HG02943 (cell line): ENCODE data around the gene LNP1.
"Not testable (repeated sequence)": the region's sequence is repeated elsewhere in the genome, so short reads cannot be mapped to it uniquely, and the experiment has no call there.

Experiments used
- ATAC-seq: cut with Tn5 transposase; IDR thresholded peaks from one replicate; pipeline ENCODE4 v1.9.1; 2021; ENCODE audit warnings: mild to moderate bottlenecking, low read depth, moderate library complexity; ENCODE audit not compliant: unreplicated experiment

The LNP1 gene, protein sequence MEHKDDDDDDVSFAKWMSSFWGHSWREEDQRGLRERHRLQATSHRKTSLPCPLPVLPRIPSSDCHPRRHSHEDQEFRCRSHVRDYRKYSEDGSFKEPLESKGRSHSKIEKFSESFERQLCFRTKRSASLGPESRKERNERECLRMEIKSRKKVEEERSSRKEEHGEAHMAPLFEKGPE

DNA sequence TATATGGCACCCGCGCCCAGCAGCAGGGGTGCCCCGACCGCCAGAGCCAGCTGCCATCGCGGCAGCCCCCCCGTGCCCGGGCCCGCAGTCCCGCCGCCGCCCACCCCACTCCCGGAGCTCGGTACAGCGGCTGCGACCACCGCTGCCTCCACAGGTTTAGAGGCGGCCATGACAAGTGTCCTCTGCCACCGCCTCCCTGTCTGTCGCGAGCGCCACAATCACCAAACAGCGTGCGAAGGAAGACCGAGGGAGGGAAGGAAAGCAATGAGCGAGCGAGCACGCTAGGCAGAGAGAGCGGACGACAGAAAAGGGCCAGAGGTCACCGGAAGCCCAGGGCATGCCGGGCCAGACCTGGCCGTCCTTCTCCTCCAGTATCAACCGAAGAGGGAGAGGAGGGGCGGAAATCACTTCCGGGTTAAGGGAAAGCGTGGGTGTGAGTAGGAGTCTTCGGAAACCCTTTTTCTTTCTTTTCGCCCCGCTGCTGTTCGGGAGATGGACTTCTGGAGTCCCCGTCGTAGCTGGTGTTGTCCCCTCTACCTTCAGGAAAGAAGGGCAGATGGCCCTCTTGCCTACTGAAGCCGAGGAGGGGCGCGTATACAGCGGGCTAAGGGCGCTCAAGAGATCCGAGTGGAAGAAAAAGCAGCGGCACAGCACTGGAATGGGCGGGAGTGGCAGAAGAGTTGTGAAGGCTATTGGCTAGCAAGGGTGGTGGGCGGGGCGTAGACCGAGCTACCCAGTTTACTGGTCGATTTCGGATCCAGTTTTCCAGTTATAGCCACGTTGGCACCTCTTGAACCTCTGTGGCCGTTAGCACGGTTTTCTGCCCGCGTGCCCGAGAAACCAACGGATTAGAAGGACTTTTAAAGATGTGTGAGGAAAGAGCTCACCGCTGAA is at the start of gene LNP1, which contains the start of gene TOMM70:
LNP1 (plus strand) TSS at position 760 of the 894 bp plus-strand sequence. CDS start 28,191 bp downstream, outside the sequence.
TOMM70 (minus strand) TSS at position 310 of the 894 bp plus-strand sequence; CDS start at position 170, 140 bp downstream.
- ATAC-seq, result peak; percentile 94

DNA sequence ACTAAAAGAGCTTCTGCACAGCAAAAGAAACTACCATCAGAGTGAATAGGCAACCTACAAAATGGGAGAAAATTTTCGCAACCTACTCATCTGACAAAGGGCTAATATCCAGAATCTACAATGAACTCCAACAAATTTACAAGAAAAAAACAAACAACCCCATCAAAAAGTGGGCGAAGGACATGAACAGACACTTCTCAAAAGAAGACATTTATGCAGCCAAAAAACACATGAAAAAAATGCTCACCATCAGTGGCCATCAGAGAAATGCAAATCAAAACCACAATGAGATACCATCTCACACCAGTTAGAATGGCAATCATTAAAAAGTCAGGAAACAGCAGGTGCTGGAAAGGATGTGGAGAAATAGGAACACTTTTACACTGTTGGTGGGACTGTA is 49.6 kb upstream of the LNP1 start:
- not testable (repeated sequence) for ATAC-seq

DNA sequence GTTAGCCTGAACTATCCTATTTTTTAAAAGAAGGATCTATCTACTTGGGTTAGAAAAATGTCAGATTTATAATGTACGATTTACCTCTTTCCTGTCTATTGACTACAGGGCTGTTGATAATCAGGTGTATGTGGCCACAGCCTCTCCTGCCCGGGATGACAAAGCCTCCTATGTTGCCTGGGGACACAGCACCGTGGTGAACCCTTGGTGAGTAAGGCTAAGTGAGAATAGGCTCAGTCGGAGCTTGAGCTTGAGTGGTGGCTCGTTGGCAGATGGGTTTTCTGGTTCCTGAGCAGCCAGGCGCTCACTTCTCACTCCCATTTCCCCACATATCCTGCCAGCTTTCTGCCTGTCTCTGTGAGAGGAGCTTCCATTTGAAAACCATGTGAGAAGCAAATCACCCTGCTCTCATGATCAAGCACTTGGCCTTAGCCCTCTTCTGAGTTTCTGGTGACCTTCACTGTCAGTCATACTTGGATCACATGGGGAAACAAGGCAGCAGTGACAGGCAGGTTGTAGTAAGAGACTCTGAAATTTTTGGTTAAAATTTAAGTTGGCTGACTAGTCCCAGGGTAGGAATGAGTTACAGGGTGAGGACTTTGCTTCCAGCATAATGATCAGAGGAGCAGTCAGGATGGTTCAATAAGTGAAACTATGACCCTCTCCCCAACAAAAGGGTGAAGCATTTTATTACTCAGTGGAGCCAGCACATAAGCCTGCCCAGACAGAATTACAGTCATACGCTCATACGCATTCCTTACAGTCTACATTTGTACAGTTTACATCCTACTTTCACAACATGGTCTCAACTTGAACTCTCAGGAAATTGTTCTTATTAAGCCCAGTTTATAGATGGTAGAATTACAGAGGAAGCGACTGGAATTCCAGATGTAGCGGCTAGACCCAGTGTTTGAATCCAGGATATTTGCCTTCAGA is 48.8 kb upstream of the LNP1 start:
- ATAC-seq, result no peak

DNA sequence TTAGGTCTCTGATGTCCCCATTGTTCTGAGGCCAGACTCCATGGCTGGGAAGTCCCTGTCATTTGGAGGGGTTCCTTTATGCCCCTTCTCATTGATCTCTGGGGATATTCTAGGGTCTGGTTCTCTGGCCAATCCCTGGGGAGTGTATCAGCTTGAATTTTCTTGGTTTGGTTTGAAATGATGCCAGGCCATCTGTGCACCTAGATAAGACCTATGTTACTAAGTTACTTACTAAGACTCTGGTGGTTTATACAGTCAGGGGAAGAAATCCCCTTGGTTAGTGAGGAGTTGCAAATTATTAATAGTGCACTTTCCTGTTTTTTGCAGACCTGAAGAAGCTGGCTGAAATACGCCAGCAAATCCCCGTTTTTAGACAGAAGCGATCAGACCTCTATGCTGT is 46.5 kb upstream of the LNP1 start:
- ATAC-seq, result no peak

DNA sequence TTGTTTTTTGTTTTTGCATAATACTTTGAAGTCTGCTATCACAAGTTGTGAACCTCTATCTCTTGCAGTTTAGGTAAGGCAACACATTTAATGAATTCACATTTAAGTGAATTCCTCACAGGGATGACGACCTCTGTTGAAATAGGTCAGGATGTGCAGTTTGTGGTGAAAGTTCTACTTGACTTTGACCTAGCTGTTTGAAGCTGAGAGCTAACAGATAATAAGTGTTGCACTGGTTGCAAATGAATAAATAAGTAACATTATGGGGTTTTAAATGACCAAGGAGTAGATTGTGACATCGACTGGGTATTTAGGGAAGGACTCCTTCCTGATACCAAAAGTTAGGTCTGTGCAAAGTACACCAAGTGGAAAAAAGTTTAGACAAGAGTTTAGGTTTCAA is 42.9 kb upstream of the LNP1 start:
- no peak for ATAC-seq

DNA sequence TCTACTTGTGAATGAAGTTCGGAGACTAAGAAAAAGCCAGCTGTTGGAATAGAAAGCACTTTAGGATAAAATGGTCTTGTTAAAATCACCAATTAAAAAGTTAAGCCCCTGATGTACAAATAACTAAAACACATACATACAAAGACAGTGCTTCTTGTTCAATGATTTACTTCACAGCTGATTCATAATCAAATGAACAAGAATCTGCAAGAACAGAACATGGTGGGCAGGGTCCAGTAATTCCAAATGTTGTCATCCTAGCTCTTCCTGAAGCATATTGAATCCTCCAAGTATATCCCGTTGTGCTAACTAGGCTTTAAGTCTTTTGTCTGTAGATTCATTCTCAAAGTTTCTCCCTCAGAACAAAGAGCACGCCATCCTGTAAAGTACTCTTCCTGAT is 42.3 kb upstream of the LNP1 start:
- no peak for ATAC-seq

DNA sequence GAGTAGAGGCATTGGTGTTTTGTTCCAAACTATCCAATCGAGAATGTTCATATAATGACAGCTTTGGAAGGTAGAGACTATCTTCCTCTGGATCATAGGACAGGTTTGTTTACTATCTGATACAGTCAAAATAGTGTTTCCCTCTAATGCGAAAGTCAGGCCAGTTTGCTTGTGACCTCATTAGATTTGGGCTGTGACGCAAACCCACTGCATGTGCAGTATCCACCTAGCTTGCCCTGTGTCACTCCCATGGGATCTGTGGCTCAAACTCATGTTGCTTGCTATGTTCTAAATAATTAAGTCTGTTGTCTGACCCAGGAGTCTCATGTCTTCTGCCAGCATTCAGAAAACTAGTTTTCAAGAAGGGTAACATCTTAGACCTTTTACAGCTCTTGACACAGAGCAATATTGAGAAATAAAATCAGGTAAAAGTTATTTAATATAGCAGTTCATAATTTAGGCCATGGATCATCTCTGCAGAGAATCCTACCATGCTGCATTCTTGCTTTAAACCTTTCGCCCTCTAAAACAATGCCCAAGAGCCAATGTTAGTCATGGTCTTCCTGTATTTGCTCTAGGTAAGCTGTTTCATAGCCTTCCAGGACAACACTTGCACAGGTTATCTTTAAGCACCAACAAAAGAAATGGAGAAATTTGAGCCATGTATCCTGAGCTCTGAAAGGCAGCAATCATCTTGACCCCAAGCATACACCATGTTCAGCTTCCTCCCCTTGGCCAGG is 40.4 kb upstream of the LNP1 start:
- ATAC-seq, result no peak

DNA sequence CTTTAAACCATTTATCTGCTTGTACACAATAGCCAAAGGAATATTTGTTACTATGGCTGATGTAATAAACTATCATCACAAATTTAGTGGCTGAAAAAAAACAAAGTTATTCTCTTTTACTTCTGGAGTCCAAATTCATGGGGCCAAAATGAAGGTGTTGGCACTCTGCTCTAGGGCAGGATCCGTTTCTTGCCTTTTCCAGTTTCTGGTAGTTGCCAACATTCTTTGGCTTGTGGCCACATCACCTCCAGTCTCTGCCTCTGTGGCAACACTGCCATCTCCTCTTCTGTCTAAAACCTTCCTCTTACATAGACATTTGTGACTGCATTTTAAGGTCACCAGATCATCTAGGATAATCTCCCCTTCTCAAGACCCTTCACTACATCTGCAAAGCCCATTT is 39.4 kb upstream of the LNP1 start:
- ATAC-seq, result no peak

DNA sequence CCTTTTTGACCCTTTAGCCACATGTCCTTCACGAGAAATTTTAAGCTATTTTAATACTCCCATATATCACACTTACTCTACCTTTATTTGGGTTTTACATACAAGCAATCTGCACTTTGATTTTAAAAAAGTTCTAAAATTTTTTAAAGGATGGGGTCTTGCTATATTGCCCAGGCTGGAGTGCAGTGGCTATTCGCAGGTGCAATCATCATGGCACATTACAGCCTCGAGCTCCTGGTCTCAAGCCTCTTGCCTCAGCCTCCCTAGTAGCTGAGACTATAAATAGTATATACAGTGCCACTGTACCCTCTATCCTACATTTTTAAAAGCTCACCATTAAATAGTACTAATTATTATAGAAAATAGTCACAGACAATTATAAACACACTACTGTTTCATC is 36.9 kb upstream of the LNP1 start:
- no peak for ATAC-seq

DNA sequence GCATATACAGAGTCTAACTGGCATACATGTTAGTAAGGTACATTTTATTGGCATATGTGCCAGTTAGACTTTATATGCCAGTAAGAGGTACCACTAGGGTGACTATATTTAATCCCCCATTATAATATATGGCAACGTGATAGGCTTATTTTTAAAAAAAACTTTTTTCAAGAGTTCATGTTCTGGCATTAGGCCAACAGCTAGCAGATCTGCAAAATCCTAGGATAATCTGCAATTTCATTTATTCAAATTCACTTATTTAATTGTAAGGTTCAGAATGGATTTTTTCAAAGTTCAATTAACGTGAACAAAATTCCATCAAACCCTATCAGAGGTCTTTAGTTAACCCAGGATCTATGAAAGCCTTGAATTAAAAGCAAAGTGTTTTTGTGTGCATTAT is 34.9 kb upstream of the LNP1 start:
- no peak for ATAC-seq

DNA sequence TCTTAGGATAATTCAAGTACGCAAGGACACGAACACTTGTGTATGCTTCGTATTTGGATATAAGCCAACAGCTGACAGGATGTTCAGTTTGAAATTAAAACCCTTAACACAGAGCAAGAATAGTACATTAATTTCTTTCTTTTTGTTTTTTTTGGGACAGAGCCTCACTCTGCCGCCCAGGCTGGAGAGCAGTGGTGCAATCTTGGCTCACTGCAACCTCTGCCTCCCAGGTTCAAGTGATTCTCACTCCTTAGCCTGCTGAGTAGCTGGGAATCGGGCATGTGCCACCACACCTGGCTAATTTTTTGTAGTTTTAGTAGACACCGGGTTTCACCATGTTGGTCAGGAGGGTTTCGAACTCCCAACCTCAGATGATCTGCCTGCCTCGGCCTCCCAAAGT is 32.9 kb upstream of the LNP1 start:
- ATAC-seq, result no peak

DNA sequence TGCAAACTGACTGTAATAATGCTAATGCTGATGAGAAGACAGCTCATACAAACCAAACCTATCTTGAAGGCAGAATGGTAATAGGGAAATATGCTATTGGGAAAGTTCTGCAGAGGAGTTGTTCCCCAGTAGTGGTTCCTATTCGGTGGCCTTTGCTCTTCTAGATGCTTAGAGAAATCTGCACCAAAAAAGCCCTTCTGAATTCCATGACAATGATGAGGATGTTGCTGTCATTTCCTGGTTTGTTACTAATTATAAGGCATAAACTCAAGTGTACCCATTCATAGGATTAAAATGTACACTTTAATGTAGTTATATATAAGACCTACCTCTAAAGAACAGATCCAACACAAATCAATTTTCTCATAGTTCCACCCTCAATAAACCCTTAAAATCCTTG is 30.6 kb upstream of the LNP1 start:
- no peak for ATAC-seq

DNA sequence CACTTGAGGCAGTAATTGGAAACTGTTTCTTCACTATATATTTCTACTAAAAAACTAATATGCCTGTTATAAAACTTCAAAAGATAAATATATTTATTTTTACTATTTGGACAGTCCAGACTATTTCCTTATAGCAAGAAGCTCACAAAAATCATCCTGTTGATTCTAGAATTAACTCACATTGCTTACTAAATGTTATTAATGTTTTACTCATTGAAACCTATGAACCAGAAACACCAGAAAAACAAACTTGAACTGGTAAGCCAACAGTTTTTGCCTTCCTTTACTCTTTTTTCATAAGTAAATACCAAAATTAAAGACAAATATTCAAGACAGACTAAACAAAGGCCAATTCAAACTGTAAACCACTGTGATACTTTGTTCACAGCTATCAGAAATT is 26.8 kb upstream of the LNP1 start:
- ATAC-seq, result no peak

DNA sequence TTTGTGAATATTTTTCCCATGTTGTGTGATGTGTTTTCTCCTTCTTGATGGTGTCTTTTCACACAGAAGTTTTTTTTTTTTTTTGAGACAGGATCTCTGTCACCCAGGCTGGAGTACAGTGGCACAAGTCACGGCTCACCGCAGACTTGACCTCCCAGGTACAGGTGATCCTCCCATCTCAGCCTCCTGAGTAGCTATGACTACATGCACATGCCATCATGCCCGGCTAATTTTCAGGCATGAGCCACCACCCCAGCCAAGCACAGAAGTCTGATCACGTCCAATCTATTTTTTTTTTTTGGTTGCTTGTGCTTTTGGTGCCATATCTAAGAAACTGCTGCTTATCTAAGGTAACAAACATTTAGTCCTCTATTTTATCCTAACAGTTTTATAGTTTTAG is 25.0 kb upstream of the LNP1 start:
- no peak for ATAC-seq

DNA sequence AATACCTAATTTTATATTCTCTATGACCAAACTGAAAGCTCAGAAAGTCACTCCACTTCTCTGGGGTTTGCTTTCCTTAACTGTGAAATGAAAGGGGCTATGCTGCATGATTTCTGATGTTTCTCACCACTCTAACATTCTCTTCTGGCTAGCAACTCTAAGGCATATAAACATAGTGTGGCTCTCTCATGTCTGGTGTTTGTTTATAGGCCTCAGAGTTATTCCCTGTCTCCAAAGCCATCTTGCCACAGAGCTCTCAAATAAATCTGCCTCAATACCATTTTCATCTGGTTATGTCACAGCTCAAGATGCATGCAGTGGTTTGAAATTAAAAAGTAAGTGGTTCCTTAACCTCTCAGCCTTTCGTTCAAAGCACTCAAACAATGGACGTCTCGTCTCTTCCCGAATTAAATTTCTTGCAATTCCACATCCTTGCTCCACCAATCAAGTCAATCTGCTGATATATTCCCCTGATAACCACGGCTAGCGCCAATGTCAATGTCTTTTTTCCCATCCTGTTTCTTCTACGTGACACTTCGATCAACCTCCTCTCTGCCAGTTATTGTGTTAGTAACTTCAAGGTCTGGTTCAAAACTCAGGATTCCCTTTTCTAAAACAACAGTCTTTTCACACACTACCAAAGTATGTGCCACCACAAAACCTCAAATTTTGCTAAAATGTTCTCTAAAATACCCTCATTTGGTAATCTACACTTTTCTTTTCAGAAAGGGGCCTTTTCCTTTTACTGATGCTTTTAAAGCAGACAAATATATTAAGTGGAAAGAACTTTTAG is 16.4 kb upstream of the LNP1 start:
- ATAC-seq, result no peak

DNA sequence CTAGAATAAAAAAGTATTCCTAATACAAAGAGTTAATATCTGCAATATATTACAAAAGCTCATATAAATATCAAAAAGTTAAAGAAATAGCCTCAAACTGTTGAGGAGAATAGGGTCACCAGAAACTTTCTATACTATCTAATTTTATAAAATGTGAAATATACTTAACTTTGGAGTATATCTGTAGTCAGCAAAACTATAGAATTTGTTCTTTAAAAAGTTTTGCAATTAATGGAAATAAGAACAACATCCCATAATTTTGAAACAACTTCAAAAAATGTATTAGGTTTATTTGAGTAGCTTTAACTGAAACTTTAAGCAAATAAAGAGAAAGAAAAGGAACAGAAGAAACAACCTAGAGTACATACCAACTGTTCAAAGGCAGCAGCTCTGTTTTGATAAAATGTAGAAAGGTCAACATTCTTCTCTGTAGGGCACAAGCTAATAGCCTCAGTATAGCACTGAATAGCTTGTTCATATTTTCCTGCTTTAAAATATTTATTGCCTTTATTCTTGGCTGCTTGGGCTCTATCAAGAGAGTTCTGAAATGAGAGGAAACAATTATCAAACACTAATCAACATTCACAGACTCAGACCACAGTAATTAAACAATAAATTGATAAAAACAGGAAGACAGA is 14.8 kb upstream of the LNP1 start:
- no peak for ATAC-seq

DNA sequence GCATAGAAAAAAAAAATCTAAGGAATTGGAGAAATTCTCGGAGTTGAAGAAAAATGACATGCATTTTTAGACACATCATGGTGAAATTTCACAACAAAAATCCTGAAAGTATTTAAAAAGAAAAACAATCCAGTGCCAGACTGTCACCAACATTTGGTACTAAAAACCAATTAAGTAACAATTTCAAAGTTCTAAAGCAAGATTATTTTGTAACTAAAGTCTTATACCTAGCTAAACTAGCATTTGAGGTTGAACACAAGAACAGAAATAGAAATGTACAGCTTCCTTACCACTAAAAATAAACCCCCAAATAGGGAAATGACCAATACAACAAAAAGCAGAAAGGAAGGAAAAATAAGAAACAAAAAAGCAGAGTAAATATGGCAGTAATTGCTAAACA is 12.3 kb upstream of the LNP1 start:
- no peak for ATAC-seq

DNA sequence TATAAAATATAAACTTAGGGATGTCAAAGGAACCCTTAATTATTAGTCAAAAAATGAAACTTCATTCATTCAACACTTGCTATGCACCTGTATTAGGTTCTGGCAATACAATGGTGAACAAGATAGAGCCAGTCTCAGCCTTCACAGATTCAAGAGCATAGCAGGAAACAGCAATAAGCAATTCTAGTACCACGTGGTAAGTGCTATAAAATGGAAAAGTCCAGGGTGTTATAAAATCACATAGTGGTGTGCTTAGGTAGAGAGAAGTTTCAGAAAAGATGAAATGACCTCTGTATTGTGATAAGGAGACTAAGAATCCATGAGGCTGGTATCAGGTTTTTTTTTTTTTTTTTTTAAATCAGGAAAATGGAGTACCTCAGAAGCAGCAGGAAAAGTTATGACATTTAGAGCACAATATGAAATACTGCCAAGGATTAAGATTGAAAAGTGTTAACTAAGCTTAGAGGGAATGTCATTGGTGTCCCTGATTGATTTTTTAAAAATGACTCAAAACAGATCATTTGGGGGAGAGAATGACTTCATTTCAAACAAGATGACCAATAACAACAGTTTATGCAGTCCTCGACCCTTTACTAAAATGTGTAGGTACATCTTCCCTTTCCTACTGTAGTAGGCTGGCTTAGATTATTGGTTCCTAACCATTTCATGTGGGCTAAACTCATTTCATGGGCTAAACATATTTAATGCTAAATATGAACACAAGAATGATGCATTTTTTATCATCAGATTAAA is 5.5 kb upstream of the LNP1 start:
- no peak for ATAC-seq
